K562 (cell line): ENCODE data around the gene RAB25. TPM values are rescaled to one million over a fixed set of nuclear protein-coding genes. Genes with fewer than 3 reads are reported as not detected.

Source experiments
- ATAC-seq: fragments of 200-7000 bp; cut with Tn5 transposase; 3 replicates; pipeline ENCODE4 v1.9.1; 2020; ENCODE audit warnings: moderate library complexity
- BruUV-seq: library from RNA; stranded (reverse); fragments of 400-500 nt; replicated peaks from 2 replicates; lab custom pipeline; 2021; lab: Mats Ljungman, UMichigan
- CTCF ChIA-PET: fragments of 300-600 bp; formaldehyde crosslinking; extraction: SDS; loops from one replicate; lab custom pipeline; 2021; ENCODE audit warnings: low intra/inter-chr PET ratio; lab: Yijun Ruan, JAX
- POLR2A ChIA-PET: fragments of 300-600, 350-650 bp; sonication (Branson Sonifier 250); formaldehyde crosslinking; extraction: SDS; loops from one replicate; lab custom pipeline; 2021; ENCODE audit warnings: antibody characterized with exemption, inconsistent platforms; lab: Yijun Ruan, JAX
- DNase-seq, 4 experiments: peaks; one replicate each; pipeline versions ENCODE4 v3.0.0 to v3.0.0-alpha.2; 2011 to 2018; ENCODE audit warnings: low spot score in 3 of 4, mixed read lengths in 3 of 4; ENCODE audit errors: extremely low read depth in 1 of 4
- FAIRE-seq: peaks from 2 replicates; lab custom pipeline; 2011; peaks lifted over from hg19 to GRCh38; lab: Jason Lieb, UNC
- H2AFZ ChIP-seq: 2 replicates; pipeline ENCODE4 v1.6.0; 2011; ENCODE audit warnings: low read depth, low read length, control low read depth, inconsistent platforms
- H3K27ac ChIP-seq: fragments of 200-600 bp; 3 replicates; pipeline ENCODE4 v1.8.0; 2011; ENCODE audit warnings: low read depth, mild to moderate bottlenecking, control low read depth, inconsistent platforms, low read length, moderate library complexity, mixed read lengths; ENCODE audit errors: extremely low read depth
- H3K27me3 ChIP-seq, 2 experiments: fragments of 300-600 bp in 1 of 2; 2 replicates in 1 of 2; 3 replicates in 1 of 2; pipeline versions ENCODE4 v1.6.0 to v1.8.0; 2011; ENCODE audit warnings: inconsistent platforms in 2 of 2, low read length in 2 of 2, mild to moderate bottlenecking in 1 of 2, mixed read lengths in 1 of 2, moderate library complexity in 1 of 2; ENCODE audit not compliant: control insufficient read depth in 2 of 2, insufficient read depth in 2 of 2
- H3K36me3 ChIP-seq: fragments of 300-600 bp; 3 replicates; pipeline ENCODE4 v1.8.0; 2011; ENCODE audit warnings: mild to moderate bottlenecking, low read length, inconsistent platforms; ENCODE audit not compliant: control insufficient read depth, insufficient read depth
- H3K4me1 ChIP-seq, 2 experiments: fragments of 200-600 bp in 1 of 2; replicated peaks in 1 of 2; 2 replicates in 1 of 2; 3 replicates in 1 of 2; pipeline versions ENCODE4 v1.5.1 to v1.8.0; 2011; ENCODE audit warnings: inconsistent platforms in 2 of 2, low read length in 2 of 2, mild to moderate bottlenecking in 1 of 2, mixed read lengths in 1 of 2, moderate library complexity in 1 of 2; ENCODE audit not compliant: control insufficient read depth in 2 of 2, insufficient read depth in 2 of 2
- H3K4me2 ChIP-seq: 2 replicates; pipeline ENCODE4 v1.6.1; 2011; ENCODE audit warnings: low read length, control low read depth, inconsistent platforms, mixed read lengths; ENCODE audit not compliant: insufficient read depth
- H3K4me3 ChIP-seq: fragments of 200-600 bp; sonication (generic), shearing (Covaris generic); 2 replicates; pipeline ENCODE4 v1.5.1; 2016; ENCODE audit warnings: control low read depth, inconsistent platforms
- H3K79me2 ChIP-seq: fragments of 200-600 bp; 3 replicates; pipeline ENCODE4 v1.8.0; 2011; ENCODE audit warnings: low read length, inconsistent platforms; ENCODE audit not compliant: control insufficient read depth, insufficient read depth
- H3K9ac ChIP-seq, 2 experiments: 2 replicates each; pipeline versions ENCODE4 v1.6.0 to v1.6.1; 2011; ENCODE audit warnings: low read depth in 2 of 2, low read length in 2 of 2, control low read depth in 1 of 2, inconsistent platforms in 1 of 2, mild to moderate bottlenecking in 1 of 2, mixed read lengths in 1 of 2; ENCODE audit not compliant: insufficient read depth in 1 of 2
- H3K9me1 ChIP-seq: one replicate; pipeline ENCODE4 v1.6.0; 2011; ENCODE audit warnings: inconsistent platforms, mild to moderate bottlenecking, low read length, moderate library complexity; ENCODE audit not compliant: control insufficient read depth, insufficient read depth
- H3K9me3 ChIP-seq: replicated peaks from 2 replicates; pipeline ENCODE4 v1.5.1; 2011; ENCODE audit warnings: low read depth, low read length, inconsistent platforms; ENCODE audit not compliant: control insufficient read depth, insufficient read depth
- H4K20me1 ChIP-seq: replicated peaks from 2 replicates; pipeline ENCODE4 v1.6.1; 2011; ENCODE audit warnings: low read length, inconsistent platforms, mixed read lengths; ENCODE audit not compliant: control insufficient read depth, insufficient read depth
- BHLHE40 ChIP-seq: IDR thresholded peaks from 2 replicates; pipeline ENCODE4 v1.6.1; 2011; ENCODE audit warnings: low read length, improper control_type of control experiment
- CBX8 ChIP-seq: fragments of 200-600 bp; sonication (generic); IDR thresholded peaks from 2 replicates; pipeline ENCODE4 v1.6.1; 2012; ENCODE audit warnings: borderline replicate concordance, mixed run types, low read depth, mild to moderate bottlenecking, moderate library complexity, mixed read lengths, low read length, control low read depth, inconsistent platforms; ENCODE audit not compliant: poor library complexity, severe bottlenecking; ENCODE audit errors: extremely low read depth
- ESRRA ChIP-seq: fragments of 450-650 bp; IDR thresholded peaks from 2 replicates; pipeline ENCODE4 v1.6.1; 2014; ENCODE audit warnings: low read depth, mild to moderate bottlenecking, moderate library complexity, borderline replicate concordance
- FOSL1 ChIP-seq: fragments of 200-800 bp; sonication (Bioruptor generic); conservative IDR thresholded peaks from 2 replicates; pipeline ENCODE4 v1.6.1; 2016; ENCODE audit warnings: missing genetic modification characterization, missing compliant biosample characterization
- MXI1 ChIP-seq: IDR thresholded peaks from 2 replicates; pipeline ENCODE4 v1.6.1; 2011; ENCODE audit warnings: low read depth, mild to moderate bottlenecking, improper control_type of control experiment, low read length
- RBM25 ChIP-seq: fragments of 200-400 bp; formaldehyde crosslinking; IDR thresholded peaks from 2 replicates; pipeline ENCODE4 v1.6.1; 2018; ENCODE audit warnings: low read length, low read depth, moderate library complexity; ENCODE audit not compliant: severe bottlenecking
- SMARCC2 ChIP-seq: fragments of 450-650 bp; IDR thresholded peaks from 2 replicates; pipeline ENCODE4 v1.6.1; 2017; ENCODE audit warnings: antibody characterized with exemption, moderate library complexity, mild to moderate bottlenecking, low read depth
- WGBS: fragments of 100-300 bp; shearing (Covaris generic); methylation state at CpG from one replicate; pipeline ENCODE4 v1.1.6; 2016; ENCODE audit warnings: low coverage, mixed read lengths; ENCODE audit not compliant: insufficient coverage; ENCODE audit errors: missing lambda C conversion rate; 5-methylcytosine and 5-hydroxymethylcytosine counted together
- in situ Hi-C: fragments of 300-500 bp; cut with MboI; formaldehyde crosslinking; loops from 4 replicates; pipeline ENCODE4 v1.15.0; 2018; ENCODE audit warnings: inconsistent platforms, mixed read lengths
- intact Hi-C: fragments of 100-400 bp; cut with micrococcal nuclease; formaldehyde crosslinking; loops from 2 replicates; pipeline ENCODE4 v1.14.2; 2022
- polyA plus RNA-seq, 8 experiments: library from polyadenylated mRNA; depleted of rRNA in 4 of 8; stranded (reverse) in 5 of 8; unstranded in 3 of 8; fragments of >200 nt; fragmentation: Nextera tagmentation in 2 of 8; fragmentation: Illumina TruSeq in 1 of 8; extraction: Ambion mirVana in 2 of 8; extraction: Trizol in 1 of 8; gene quantifications; 2 replicates each; pipeline versions ENCODE4 v1.2.1 to v1.2.3, GENCODE V29; 2011 to 2014; ENCODE audit warnings: inconsistent platforms in 1 of 8, missing spikeins in 1 of 8
- total RNA-seq, 7 experiments: library from RNA; depleted of rRNA in 6 of 7; stranded (reverse); fragments of >200 nt in 6 of 7; fragmentation: Illumina TruSeq in 2 of 7; extraction: Trizol in 2 of 7; gene quantifications; 2 replicates each; pipeline versions ENCODE4 v1.2.1 to v1.2.3, GENCODE V29; 2011 to 2021; ENCODE audit warnings: low replicate concordance in 1 of 7

The RAB25 gene
- total and polyA plus RNA-seq, 9 of the 15 experiments (the other 6 are each of a cell fraction or from before 2014, with no cell fraction given): 0.10 to 0.27 (median 0.13) TPM; not detected in 6

GRCh38 chr1:156108664-156109241 lies 47.8 kb downstream of the RAB25 start:
- ChIA-PET CTCF (no interaction called here), POLR2A (interaction anchor here (0.5 to 0.9 kb wide), 3 partner anchors 10 to 153 kb away, joined by 3 read pairs; no protein-coding TSS in a partner anchor)
- no peaks in the 10 kb centered on the region for H3K27me3 ChIP-seq
- intact Hi-C loops: no loop called here
- H3K4me1 ChIP-seq: peaks cover 38 to 40% of the 10 kb centered on the region in 2 experiments
- no TSS peak for BruUV-seq
- in situ Hi-C loops: no loop called here
- ATAC-seq: no peak
- peaks cover 4% of the 10 kb centered on the region; the same call in 1 of the 3 replicates for H3K79me2 ChIP-seq
- no peaks in the 10 kb centered on the region for H3K36me3 ChIP-seq
- H2AFZ ChIP-seq: no peak overlapping the region
- no peaks in the 10 kb centered on the region for H3K9me3 ChIP-seq
- no peak for DNase-seq
- no peaks in the 10 kb centered on the region for H4K20me1 ChIP-seq
- FAIRE-seq: no peak
- 76% methylated on average over 6 of the region's 6 CpGs for WGBS
- H3K27ac ChIP-seq: no peak overlapping the region
- no peak overlapping the region for H3K4me3 ChIP-seq
- 0 out of 4 replicates have a peak overlapping the region, but pooled peaks of 1 of the 2 experiments have one; percentile 40 for H3K9ac ChIP-seq
- TF ChIP-seq SMARCC2 (no peak), MXI1 (no peak), RBM25 (peak; percentile 51), ESRRA (peak; percentile 60; the same call in 1 of the 2 replicates)
- peaks cover 7% of the 10 kb centered on the region for H3K9me1 ChIP-seq
- H3K4me2 ChIP-seq: no peak overlapping the region

- no peak for FAIRE-seq
- H3K9me3 ChIP-seq: no peaks in the 10 kb centered on the region
- TF ChIP-seq FOSL1 (tag): no peak
- TF ChIP-seq BHLHE40: no peak
- peak; percentile 64 for TF ChIP-seq RBM25
- no peak for TF ChIP-seq CBX8
- TF ChIP-seq, all 486 proteins: peak for 1
- WGBS: 41% methylated on average over 2 of the region's 2 CpGs
- no peaks in the 10 kb centered on the region for H3K27me3 ChIP-seq
- POLR2A ChIA-PET: interaction anchor here (0.7 to 1.1 kb wide), 3 partner anchors 12 to 140 kb away, joined by 3 to 4 read pairs (median 3); no protein-coding TSS in a partner anchor
- H3K27ac ChIP-seq: no peak overlapping the region
- H3K9ac ChIP-seq: no peak overlapping the region
- peaks cover 9% of the 10 kb centered on the region for H3K79me2 ChIP-seq
- peaks cover 29 to 39% of the 10 kb centered on the region in 2 experiments for H3K4me1 ChIP-seq
- CTCF ChIA-PET: no interaction called here
- no TSS peak for BruUV-seq
- H4K20me1 ChIP-seq: no peaks in the 10 kb centered on the region
- intact Hi-C loops: loop anchor here (5.0 kb wide), 1 partner anchor 397 kb away; no protein-coding TSS in a partner anchor
- no peaks in the 10 kb centered on the region for H3K36me3 ChIP-seq
- ATAC-seq: no peak
- no peaks in the 10 kb centered on the region for H3K9me1 ChIP-seq
- H3K4me3 ChIP-seq: no peak overlapping the region
- H2AFZ ChIP-seq: no peak overlapping the region
- H3K4me2 ChIP-seq: no peak overlapping the region
- in situ Hi-C loops: no loop called here
- no peak for DNase-seq
These were observed 49.3 kb downstream of the RAB25 start for GRCh38 chr1:156110252-156110651.
